ENCODE measurements around the gene MLN.

MLN gene

GRCh38 chr6:33841868-33842267, 38.1 kb upstream of the MLN start:
- Histone ChIP-seq H3K4me1 (ENCODE audit: low read length) (peaks cover 15% of the 10 kb centered on the region), H3K4me2 (ENCODE audit: low read depth, low read length) (no peak overlapping the region), H3K4me3 (ENCODE audit: low read length) (no peak overlapping the region), H2AFZ (ENCODE audit: low read length) (no peak overlapping the region), H3K36me3 (replicated peaks; ENCODE audit: insufficient read depth, low read length) (no peaks in the 10 kb centered on the region), H3K79me2 (ENCODE audit: low read length) (no peaks in the 10 kb centered on the region), H3K9me3 (replicated peaks; ENCODE audit: insufficient read depth, low read length) (no peaks in the 10 kb centered on the region), H4K20me1 (ENCODE audit: insufficient read depth, low read length) (no peaks in the 10 kb centered on the region), H3K9ac (ENCODE audit: low read length) (no peak overlapping the region), H3K9me2 (replicated peaks; ENCODE audit: insufficient read depth, low read length) (no peaks in the 10 kb centered on the region), H3F3A (ENCODE audit: insufficient read depth, low read length) (no peaks in the 10 kb centered on the region), H3K27ac (ENCODE audit: low read length) (no peak overlapping the region), H3K27me3 (replicated peaks; ENCODE audit: insufficient read depth, low read length) (no peaks in the 10 kb centered on the region; the same call in 1 of the 2 replicates)
- TF ChIP-seq EZH2 (optimal IDR thresholded peaks at IDR 0.05; ENCODE audit: low read depth, low read length) (no peak), CTCF (IDR thresholded peaks at IDR 0.05; ENCODE audit: low read length) (no peak), EZH2phosphoT487 (IDR thresholded peaks at IDR 0.05; ENCODE audit: low read length) (no peak)
- DNase-seq: no peak

- peaks cover 15% of the 10 kb centered on the region for H3K4me1 ChIP-seq (ENCODE audit: low read length)
- no peaks in the 10 kb centered on the region for H3K9me3 ChIP-seq (replicated peaks; ENCODE audit: insufficient read depth, low read length)
- no peaks in the 10 kb centered on the region for H4K20me1 ChIP-seq (ENCODE audit: insufficient read depth, low read length)
- H3K27ac ChIP-seq (ENCODE audit: low read length): no peak overlapping the region
- no peaks in the 10 kb centered on the region for H3K9me2 ChIP-seq (replicated peaks; ENCODE audit: insufficient read depth, low read length)
- H2AFZ ChIP-seq (ENCODE audit: low read length): no peak overlapping the region
- no peak overlapping the region for H3K4me3 ChIP-seq (ENCODE audit: low read length)
- H3K79me2 ChIP-seq (ENCODE audit: low read length): no peaks in the 10 kb centered on the region
- DNase-seq: no peak
- H3K9ac ChIP-seq (ENCODE audit: low read length): no peak overlapping the region
- H3K4me2 ChIP-seq (ENCODE audit: low read depth, low read length): no peak overlapping the region
- no peaks in the 10 kb centered on the region for H3K36me3 ChIP-seq (replicated peaks; ENCODE audit: insufficient read depth, low read length)
- H3K27me3 ChIP-seq (replicated peaks; ENCODE audit: insufficient read depth, low read length): no peaks in the 10 kb centered on the region; the same call in 1 of the 2 replicates
- no peaks in the 10 kb centered on the region for H3F3A ChIP-seq (ENCODE audit: insufficient read depth, low read length)
- TF ChIP-seq EZH2phosphoT487 (IDR thresholded peaks at IDR 0.05; ENCODE audit: low read length) (no peak), EZH2 (optimal IDR thresholded peaks at IDR 0.05; ENCODE audit: low read depth, low read length) (no peak), CTCF (IDR thresholded peaks at IDR 0.05; ENCODE audit: low read length) (no peak)
Observed at GRCh38 chr6:33841070-33841469, 37.3 kb upstream of the MLN start.

- Histone ChIP-seq H3F3A (ENCODE audit: insufficient read depth, low read length) (no peaks in the 10 kb centered on the region), H3K4me2 (ENCODE audit: low read depth, low read length) (peak overlapping the region; percentile 19; the same call in 1 of the 2 replicates), H3K4me3 (ENCODE audit: low read length) (no peak overlapping the region), H3K36me3 (replicated peaks; ENCODE audit: insufficient read depth, low read length) (no peaks in the 10 kb centered on the region), H4K20me1 (ENCODE audit: insufficient read depth, low read length) (no peaks in the 10 kb centered on the region), H3K4me1 (ENCODE audit: low read length) (peaks cover 15% of the 10 kb centered on the region), H3K27ac (ENCODE audit: low read length) (no peak overlapping the region; the same call in 1 of the 2 replicates), H3K27me3 (replicated peaks; ENCODE audit: insufficient read depth, low read length) (peaks cover under 1% of the 10 kb centered on the region; the same call in 1 of the 2 replicates), H3K79me2 (ENCODE audit: low read length) (no peaks in the 10 kb centered on the region), H2AFZ (ENCODE audit: low read length) (peak overlapping the region; percentile 7; the same call in 1 of the 2 replicates), H3K9me2 (replicated peaks; ENCODE audit: insufficient read depth, low read length) (no peaks in the 10 kb centered on the region), H3K9me3 (replicated peaks; ENCODE audit: insufficient read depth, low read length) (no peaks in the 10 kb centered on the region), H3K9ac (ENCODE audit: low read length) (no peak overlapping the region)
- no peak for TF ChIP-seq EZH2 (optimal IDR thresholded peaks at IDR 0.05; ENCODE audit: low read depth, low read length)
- TF ChIP-seq EZH2phosphoT487 (IDR thresholded peaks at IDR 0.05; ENCODE audit: low read length): no peak
- no peak for TF ChIP-seq CTCF (IDR thresholded peaks at IDR 0.05; ENCODE audit: low read length)
- DNase-seq: peak; percentile 53
Observed at GRCh38 chr6:33840048-33840926, 36.5 kb upstream of the MLN start.
